ENCODE data around the gene ZNF484. TPM values are rescaled to one million over a fixed set of nuclear protein-coding genes. Genes with fewer than 3 reads are reported as not detected.
"Not testable (repeated sequence)": the region's sequence is repeated elsewhere in the genome, so short reads cannot be mapped to it uniquely, and the experiment has no call there.

ZNF484 gene
- total RNA-seq, 2 donors from 2014 or later: 9.3 to 10.3 TPM

GRCh38 chr9:92807757-92808725 lies 69.8 kb downstream of the ZNF484 start:
- no peak for DNase-seq (ENCODE audit: low spot score)
- TF ChIP-seq POLR2A (IDR thresholded peaks at IDR 0.05) (no peak), CTCF (IDR thresholded peaks at IDR 0.05) (no peak), POLR2AphosphoS5 (IDR thresholded peaks at IDR 0.05) (no peak)
- H3K27ac ChIP-seq: no peak overlapping the region
- H3K36me3 ChIP-seq: no peaks in the 10 kb centered on the region
- intact Hi-C loops (cut with DNase I): no loop called here
- no peaks in the 10 kb centered on the region for H3K9me3 ChIP-seq
- whole genome bisulfite sequencing: 3% methylated on average over 56 of the region's 76 CpGs
- peak overlapping the region in 1 of 2 donors; percentile 8 for H3K4me3 ChIP-seq
- H3K27me3 ChIP-seq (replicated peaks; ENCODE audit: insufficient read depth): peaks cover 19% of the 10 kb centered on the region
- peaks cover 17% of the 10 kb centered on the region for H3K4me1 ChIP-seq (replicated peaks)

- no peaks in the 10 kb centered on the region for H3K9me3 ChIP-seq
- WGBS: 9% methylated on average over 38 of the region's 44 CpGs
- intact Hi-C loops (cut with DNase I): no loop called here
- H3K4me1 ChIP-seq (replicated peaks): peaks cover 17% of the 10 kb centered on the region
- DNase-seq (ENCODE audit: low spot score): no peak
- peaks cover 19% of the 10 kb centered on the region for H3K27me3 ChIP-seq (replicated peaks; ENCODE audit: insufficient read depth)
- TF ChIP-seq POLR2AphosphoS5 (IDR thresholded peaks at IDR 0.05): no peak
- TF ChIP-seq POLR2A (IDR thresholded peaks at IDR 0.05): no peak
- TF ChIP-seq CTCF (IDR thresholded peaks at IDR 0.05): no peak
- no peak overlapping the region for H3K4me3 ChIP-seq
- no peak overlapping the region for H3K27ac ChIP-seq
- no peaks in the 10 kb centered on the region for H3K36me3 ChIP-seq
Measured at GRCh38 chr9:92807031-92807756, 70.6 kb downstream of the ZNF484 start.

- no peak overlapping the region for H3K27ac ChIP-seq
- DNase-seq (ENCODE audit: low spot score): no peak
- no peaks in the 10 kb centered on the region for H3K36me3 ChIP-seq
- intact Hi-C loops (cut with DNase I): no loop called here
- WGBS: 91% methylated on average over 6 of the region's 6 CpGs
- H3K9me3 ChIP-seq: no peaks in the 10 kb centered on the region
- no peak for TF ChIP-seq POLR2A (IDR thresholded peaks at IDR 0.05)
- H3K4me3 ChIP-seq: no peak overlapping the region
- H3K4me1 ChIP-seq (replicated peaks): peaks cover 16% of the 10 kb centered on the region
- H3K27me3 ChIP-seq (replicated peaks; ENCODE audit: insufficient read depth): peaks cover 17% of the 10 kb centered on the region
Measured at GRCh38 chr9:92804727-92805126, 73.1 kb downstream of the ZNF484 start.

GRCh38 chr9:92798358-92798757 lies 79.5 kb downstream of the ZNF484 start:
- TF ChIP-seq POLR2A (IDR thresholded peaks at IDR 0.05) (no peak), POLR2AphosphoS5 (IDR thresholded peaks at IDR 0.05) (no peak), CTCF (IDR thresholded peaks at IDR 0.05) (no peak)

GRCh38 chr9:92796337-92796804 lies 81.5 kb downstream of the ZNF484 start:
- H3K4me3 ChIP-seq; H3K4me1 ChIP-seq (replicated peaks); H3K9me3 ChIP-seq; H3K27me3 ChIP-seq (replicated peaks; ENCODE audit: insufficient read depth); intact Hi-C loops (cut with DNase I); H3K36me3 ChIP-seq; H3K27ac ChIP-seq; DNase-seq (ENCODE audit: low spot score): not testable (repeated sequence)
- 63% methylated on average over 9 of the region's 9 CpGs for WGBS

More at GRCh38 chr9:92798358-92798757, 79.5 kb downstream of the ZNF484 start:
- WGBS: 85% methylated on average over 11 of the region's 11 CpGs
- no peak for DNase-seq (ENCODE audit: low spot score)
- Histone ChIP-seq H3K4me1 (replicated peaks) (no peaks in the 10 kb centered on the region), H3K9me3 (no peaks in the 10 kb centered on the region), H3K36me3 (no peaks in the 10 kb centered on the region), H3K4me3 (no peak overlapping the region), H3K27me3 (replicated peaks; ENCODE audit: insufficient read depth) (peaks cover 3% of the 10 kb centered on the region), H3K27ac (no peak overlapping the region)
- intact Hi-C loops (cut with DNase I): no loop called here

All from prostate gland (tissue), 2 donors.